H9 (cell line): ENCODE results near the gene TEX261. TPM values are rescaled to one million over a fixed set of nuclear protein-coding genes. Genes with fewer than 3 reads are reported as not detected.

ENCODE experiments used
- DNase-seq: peaks from one replicate; pipeline ENCODE4 v3.0.0-alpha.2; 2017
- H2AFZ ChIP-seq: one replicate; pipeline ENCODE4 v1.6.1; 2013; ENCODE audit warnings: mild to moderate bottlenecking, low read length, control low read depth, moderate library complexity
- H2AK5ac ChIP-seq: 2 replicates; pipeline ENCODE4 v1.6.1; 2013; ENCODE audit warnings: low read length, control low read depth, mixed read lengths; ENCODE audit not compliant: insufficient read length
- H2BK120ac ChIP-seq: one replicate; pipeline ENCODE4 v1.6.1; 2013; ENCODE audit warnings: low read depth, mild to moderate bottlenecking, low read length, control low read depth, inconsistent platforms; ENCODE audit not compliant: poor library complexity, severe bottlenecking
- H2BK12ac ChIP-seq: 2 replicates; pipeline ENCODE4 v1.6.1; 2013; ENCODE audit warnings: low read length, control low read depth, mixed read lengths, low read depth; ENCODE audit not compliant: insufficient read length
- H2BK15ac ChIP-seq: 2 replicates; pipeline ENCODE4 v1.6.1; 2013; ENCODE audit warnings: low read depth, low read length, control low read depth
- H2BK20ac ChIP-seq: one replicate; pipeline ENCODE4 v1.6.1; 2013; ENCODE audit warnings: low read depth, mild to moderate bottlenecking, low read length, control low read depth, inconsistent platforms; ENCODE audit not compliant: poor library complexity, severe bottlenecking
- H2BK5ac ChIP-seq: 2 replicates; pipeline ENCODE4 v1.6.1; 2013; ENCODE audit warnings: low read length, control low read depth, mixed read lengths; ENCODE audit not compliant: insufficient read length
- H3K14ac ChIP-seq: 2 replicates; pipeline ENCODE4 v1.6.1; 2013; ENCODE audit warnings: low read length, control low read depth; ENCODE audit not compliant: insufficient read depth
- H3K18ac ChIP-seq: 2 replicates; pipeline ENCODE4 v1.6.1; 2013; ENCODE audit warnings: low read depth, mild to moderate bottlenecking, mixed read lengths, low read length, control low read depth; ENCODE audit not compliant: insufficient read length
- H3K23ac ChIP-seq: 2 replicates; pipeline ENCODE4 v1.6.1; 2013; ENCODE audit warnings: low read length, control low read depth, mixed read lengths, low read depth; ENCODE audit not compliant: insufficient read length
- H3K23me2 ChIP-seq: 2 replicates; pipeline ENCODE4 v1.6.1; 2013; ENCODE audit warnings: low read depth, mild to moderate bottlenecking, mixed read lengths, low read length, control low read depth; ENCODE audit not compliant: insufficient read length, poor library complexity, severe bottlenecking
- H3K27ac ChIP-seq: 2 replicates; pipeline ENCODE4 v1.5.1; 2013; ENCODE audit warnings: low read length, control low read depth, mixed read lengths, low read depth; ENCODE audit not compliant: insufficient read length
- H3K27me3 ChIP-seq: 2 replicates; pipeline ENCODE4 v1.6.1; 2013; ENCODE audit warnings: low read length, control low read depth, inconsistent platforms; ENCODE audit not compliant: insufficient read depth
- H3K4ac ChIP-seq: 2 replicates; pipeline ENCODE4 v1.6.1; 2013; ENCODE audit warnings: low read depth, mild to moderate bottlenecking, control low read depth, inconsistent platforms, low read length, moderate library complexity
- H3K4me1 ChIP-seq: 2 replicates; pipeline ENCODE4 v1.6.1; 2013; ENCODE audit warnings: low read length, control low read depth, inconsistent platforms; ENCODE audit not compliant: insufficient read depth
- H3K4me2 ChIP-seq: 2 replicates; pipeline ENCODE4 v1.6.1; 2013; ENCODE audit warnings: low read length, control low read depth, mixed read lengths; ENCODE audit not compliant: insufficient read length, insufficient read depth
- H3K56ac ChIP-seq: 2 replicates; pipeline ENCODE4 v1.6.1; 2013; ENCODE audit warnings: low read depth, mild to moderate bottlenecking, mixed read lengths, low read length, control low read depth; ENCODE audit not compliant: insufficient read length
- H3K79me1 ChIP-seq: 2 replicates; pipeline ENCODE4 v1.6.1; 2013; ENCODE audit warnings: low read depth, mild to moderate bottlenecking, moderate library complexity, low read length, control low read depth, inconsistent platforms; ENCODE audit not compliant: insufficient read depth, poor library complexity, severe bottlenecking
- H3K79me2 ChIP-seq: 2 replicates; pipeline ENCODE4 v1.6.1; 2013; ENCODE audit warnings: low read length, control low read depth, inconsistent platforms; ENCODE audit not compliant: insufficient read depth
- H3K9ac ChIP-seq: 2 replicates; pipeline ENCODE4 v1.6.1; 2013; ENCODE audit warnings: low read length, control low read depth, mixed read lengths; ENCODE audit not compliant: insufficient read length; ENCODE audit errors: extremely low read depth
- H3K9me3 ChIP-seq: one replicate; pipeline ENCODE4 v1.6.1; 2013; ENCODE audit warnings: low read depth, low read length, inconsistent platforms; ENCODE audit not compliant: control insufficient read depth
- H3T11ph ChIP-seq: one replicate; pipeline ENCODE4 v1.6.1; 2013; ENCODE audit warnings: mild to moderate bottlenecking, low read length, control low read depth, inconsistent platforms
- H4K20me1 ChIP-seq: one replicate; pipeline ENCODE4 v1.6.1; 2013; ENCODE audit not compliant: control insufficient read depth, insufficient read length, insufficient read depth
- H4K5ac ChIP-seq: 2 replicates; pipeline ENCODE4 v1.6.1; 2013; ENCODE audit warnings: low read depth, mild to moderate bottlenecking, mixed read lengths, low read length, control low read depth; ENCODE audit not compliant: insufficient read length
- H4K8ac ChIP-seq: replicated peaks from 2 replicates; pipeline ENCODE4 v1.6.1; 2013; ENCODE audit warnings: low read length, control low read depth, mixed read lengths, low read depth; ENCODE audit not compliant: insufficient read length
- H4K91ac ChIP-seq: 2 replicates; pipeline ENCODE4 v1.6.1; 2013; ENCODE audit warnings: low read depth, mild to moderate bottlenecking, moderate library complexity, mixed read lengths, low read length, control low read depth; ENCODE audit not compliant: insufficient read length
- H3K27ac Mint-ChIP-seq, 3 experiments: 2 replicates in 2 of 3; 3 replicates in 1 of 3; pipeline ENCODE4 v1.8.0; 2020 to 2021; ENCODE audit warnings: mixed read lengths in 3 of 3, mild to moderate bottlenecking in 1 of 3, moderate library complexity in 1 of 3
- H3K27me3 Mint-ChIP-seq: 2 replicates; pipeline ENCODE4 v1.8.0; 2021; ENCODE audit warnings: low read depth, mild to moderate bottlenecking, moderate library complexity, mixed read lengths
- H3K36me3 Mint-ChIP-seq, 3 experiments: 2 replicates in 2 of 3; 3 replicates in 1 of 3; pipeline ENCODE4 v1.8.0; 2020 to 2021; ENCODE audit warnings: low read depth in 3 of 3, mixed read lengths in 3 of 3; ENCODE audit not compliant: insufficient read depth in 1 of 3
- H3K4me1 Mint-ChIP-seq, 2 experiments: 2 replicates each; pipeline ENCODE4 v1.8.0; 2020; ENCODE audit warnings: mixed read lengths in 2 of 2
- H3K4me3 Mint-ChIP-seq, 2 experiments: 2 replicates in 1 of 2; 3 replicates in 1 of 2; pipeline ENCODE4 v1.8.0; 2020 to 2021; ENCODE audit warnings: mild to moderate bottlenecking in 2 of 2, mixed read lengths in 2 of 2, moderate library complexity in 1 of 2
- H3K9me3 Mint-ChIP-seq, 2 experiments: 2 replicates in 1 of 2; 3 replicates in 1 of 2; pipeline ENCODE4 v1.8.0; 2020; ENCODE audit warnings: mild to moderate bottlenecking in 2 of 2, mixed read lengths in 2 of 2, moderate library complexity in 1 of 2
- CTCF ChIP-seq: fragments of 200-600 bp; sonication (generic); conservative IDR thresholded peaks from 3 replicates; pipeline ENCODE4 v1.8.0; 2021; ENCODE audit warnings: antibody characterized with exemption, mild to moderate bottlenecking
- WGBS: extraction: QIAGEN DNeasy Blood & Tissue Kit; methylation state at CpG from one replicate; pipeline ENCODE4 v1.1.7; 2013; ENCODE audit warnings: missing lambda C conversion rate, low lambda C conversion rate, mixed read lengths; ENCODE audit not compliant: insufficient read length; ENCODE audit errors: extremely low coverage; 5-methylcytosine and 5-hydroxymethylcytosine counted together
- total RNA-seq: library from RNA; stranded (reverse); gene quantifications from 2 replicates; pipeline ENCODE4 v1.2.1, GENCODE V29; 2021

The TEX261 gene
- total RNA-seq, 1 experiment from 2014 or later: 19.2 TPM

GRCh38 chr2:70954886-70955285 lies 39.8 kb downstream of the TEX261 start:
- H2BK12ac ChIP-seq: no peak overlapping the region
- Mint-ChIP-seq H3K27ac (no peak overlapping the region; a peak in 1 of 7 replicates), H3K4me3 (no peak overlapping the region), H3K9me3 (no peaks in the 10 kb centered on the region), H3K27me3 (peaks cover 72% of the 10 kb centered on the region), H3K36me3 (no peaks in the 10 kb centered on the region), H3K4me1 (no peaks in the 10 kb centered on the region)
- no peak overlapping the region for H4K8ac ChIP-seq
- no peaks in the 10 kb centered on the region for H3K79me2 ChIP-seq
- H3K27ac ChIP-seq: no peak overlapping the region
- no peak overlapping the region for H2AFZ ChIP-seq
- no peak for TF ChIP-seq CTCF
- no peak overlapping the region for H3K4ac ChIP-seq
- no peak overlapping the region for H3K4me2 ChIP-seq
- H3K9ac ChIP-seq: no peak overlapping the region
- H3K27me3 ChIP-seq: no peaks in the 10 kb centered on the region; the same call in 1 of the 2 replicates
- no peak overlapping the region for H3K18ac ChIP-seq
- H2BK15ac ChIP-seq: no peak overlapping the region
- H2BK120ac ChIP-seq: no peak overlapping the region
- DNase-seq: peak; percentile 17
- no peak overlapping the region for H3K56ac ChIP-seq
- no peak overlapping the region for H4K91ac ChIP-seq
- H3K9me3 ChIP-seq: no peaks in the 10 kb centered on the region
- WGBS: no CpG with 5 or more reads among the region's 7 CpGs
- no peak overlapping the region for H3K23ac ChIP-seq
- no peaks in the 10 kb centered on the region for H3K23me2 ChIP-seq
- no peak overlapping the region for H2AK5ac ChIP-seq
- H2BK5ac ChIP-seq: no peak overlapping the region
- H4K20me1 ChIP-seq: peaks cover 3% of the 10 kb centered on the region
- no peaks in the 10 kb centered on the region for H3K4me1 ChIP-seq
- no peaks in the 10 kb centered on the region for H3K79me1 ChIP-seq
- no peak overlapping the region for H2BK20ac ChIP-seq
- H3T11ph ChIP-seq: no peak overlapping the region
- H3K14ac ChIP-seq: no peak overlapping the region
- H4K5ac ChIP-seq: no peak overlapping the region
